AG04449 (cell line): ENCODE results near the gene MBOAT1.
A peak's percentile ranks its signal among the peaks of the same experiment; 100 is the strongest.

Source experiments
- CTCF ChIA-PET: fragments of 350-600 bp; formaldehyde crosslinking; extraction: SDS; loops from one replicate; lab custom pipeline; 2021; ENCODE audit warnings: antibody characterized with exemption; lab: Yijun Ruan, JAX
- POLR2A ChIA-PET: fragments of 400-600, 350-600 bp; formaldehyde crosslinking; extraction: SDS; loops from one replicate; lab custom pipeline; 2020; ENCODE audit warnings: antibody characterized with exemption, inconsistent platforms; lab: Yijun Ruan, JAX
- DNase-seq: peaks from one replicate; pipeline ENCODE4 v3.0.0-alpha.2; 2010; ENCODE audit warnings: low read depth, low spot score
- H3K4me3 ChIP-seq: 2 replicates; pipeline ENCODE4 v1.5.1; 2011; ENCODE audit warnings: low read depth, mild to moderate bottlenecking, control low read depth, low read length
- TF ChIP-seq, protein P1 (sequence below): IDR thresholded peaks from one replicate; pipeline ENCODE4 v1.5.1; 2011; ENCODE audit warnings: mild to moderate bottlenecking, moderate library complexity, low read length, control low read depth, inconsistent platforms; ENCODE audit not compliant: insufficient read depth; ENCODE audit errors: missing control alignments

The MBOAT1 gene

DNA sequence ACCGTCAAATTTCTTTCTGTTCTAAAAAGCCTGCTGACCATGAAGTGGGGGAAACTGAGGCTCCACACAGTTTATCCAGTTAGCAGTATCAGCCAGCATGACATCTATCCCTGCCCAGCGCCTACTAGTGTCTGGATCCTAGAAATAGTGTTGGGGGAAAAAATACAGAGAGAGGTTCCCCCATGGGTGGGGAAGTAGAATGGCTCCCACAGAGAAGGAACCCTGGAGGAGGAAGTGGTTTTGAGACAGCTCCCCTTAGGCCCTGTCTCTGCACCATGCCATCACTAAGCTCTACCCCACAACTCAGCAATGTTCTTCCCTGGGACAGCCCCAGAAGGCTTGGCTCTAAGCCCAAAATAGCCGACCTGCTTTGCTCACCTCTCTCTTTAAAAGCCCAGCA lies 153.4 kb downstream of the MBOAT1 start:
- CTCF ChIA-PET: interaction anchor here (0.6 to 1.4 kb wide), 3 partner anchors 1061 to 1898 kb away, joined by 3 read pairs; no protein-coding TSS in a partner anchor
- DNase-seq: no peak
- TF ChIP-seq, protein P1, sequence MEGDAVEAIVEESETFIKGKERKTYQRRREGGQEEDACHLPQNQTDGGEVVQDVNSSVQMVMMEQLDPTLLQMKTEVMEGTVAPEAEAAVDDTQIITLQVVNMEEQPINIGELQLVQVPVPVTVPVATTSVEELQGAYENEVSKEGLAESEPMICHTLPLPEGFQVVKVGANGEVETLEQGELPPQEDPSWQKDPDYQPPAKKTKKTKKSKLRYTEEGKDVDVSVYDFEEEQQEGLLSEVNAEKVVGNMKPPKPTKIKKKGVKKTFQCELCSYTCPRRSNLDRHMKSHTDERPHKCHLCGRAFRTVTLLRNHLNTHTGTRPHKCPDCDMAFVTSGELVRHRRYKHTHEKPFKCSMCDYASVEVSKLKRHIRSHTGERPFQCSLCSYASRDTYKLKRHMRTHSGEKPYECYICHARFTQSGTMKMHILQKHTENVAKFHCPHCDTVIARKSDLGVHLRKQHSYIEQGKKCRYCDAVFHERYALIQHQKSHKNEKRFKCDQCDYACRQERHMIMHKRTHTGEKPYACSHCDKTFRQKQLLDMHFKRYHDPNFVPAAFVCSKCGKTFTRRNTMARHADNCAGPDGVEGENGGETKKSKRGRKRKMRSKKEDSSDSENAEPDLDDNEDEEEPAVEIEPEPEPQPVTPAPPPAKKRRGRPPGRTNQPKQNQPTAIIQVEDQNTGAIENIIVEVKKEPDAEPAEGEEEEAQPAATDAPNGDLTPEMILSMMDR: no peak

DNA sequence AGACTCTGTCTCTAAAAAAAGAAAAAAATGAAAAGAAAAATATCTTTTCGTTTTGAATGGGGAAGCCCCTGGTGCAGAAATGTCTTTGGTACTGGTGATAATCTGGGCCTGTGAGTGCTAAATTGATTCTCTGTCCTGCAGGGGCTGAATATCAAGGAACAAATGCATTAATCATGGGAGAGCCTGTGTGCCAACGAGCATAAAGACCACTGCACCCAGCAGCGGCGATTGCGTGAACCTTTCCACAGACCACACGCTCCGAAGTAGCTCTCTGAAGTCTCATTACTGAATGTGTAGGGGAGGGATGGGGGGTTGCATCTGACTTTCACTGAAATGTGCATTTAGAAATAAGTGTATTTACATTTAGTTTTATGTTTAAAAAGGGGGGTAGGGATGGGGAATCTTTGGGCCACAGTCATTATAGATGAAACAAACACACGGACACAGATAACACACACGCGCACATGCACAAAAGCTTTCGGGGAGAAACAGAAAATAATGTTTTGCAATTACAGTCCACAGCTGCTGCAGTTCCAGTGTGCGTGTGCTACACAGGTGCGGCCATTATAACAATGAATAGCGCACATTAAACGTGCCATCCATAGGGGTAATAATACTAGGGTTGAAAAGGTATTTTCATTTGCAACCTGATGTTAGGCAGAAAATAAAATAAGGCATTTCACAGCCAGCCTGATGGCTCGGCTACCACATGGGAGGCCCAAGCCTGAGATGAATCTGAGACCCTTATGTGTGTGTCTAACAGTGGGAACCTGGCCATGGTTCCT lies 154.0 kb downstream of the MBOAT1 start:
- TF ChIP-seq, protein P1: no peak
- POLR2A ChIA-PET: no interaction called here
- CTCF ChIA-PET: interaction anchor here (2.6 kb wide), 1 partner anchor 1462 kb away, joined by 16 read pairs; no protein-coding TSS in a partner anchor
- H3K4me3 ChIP-seq: no peak overlapping the region
- DNase-seq: no peak

More for the DNA sequence above, 153.4 kb downstream of the MBOAT1 start:
- H3K4me3 ChIP-seq: no peak overlapping the region
- POLR2A ChIA-PET: no interaction called here

DNA sequence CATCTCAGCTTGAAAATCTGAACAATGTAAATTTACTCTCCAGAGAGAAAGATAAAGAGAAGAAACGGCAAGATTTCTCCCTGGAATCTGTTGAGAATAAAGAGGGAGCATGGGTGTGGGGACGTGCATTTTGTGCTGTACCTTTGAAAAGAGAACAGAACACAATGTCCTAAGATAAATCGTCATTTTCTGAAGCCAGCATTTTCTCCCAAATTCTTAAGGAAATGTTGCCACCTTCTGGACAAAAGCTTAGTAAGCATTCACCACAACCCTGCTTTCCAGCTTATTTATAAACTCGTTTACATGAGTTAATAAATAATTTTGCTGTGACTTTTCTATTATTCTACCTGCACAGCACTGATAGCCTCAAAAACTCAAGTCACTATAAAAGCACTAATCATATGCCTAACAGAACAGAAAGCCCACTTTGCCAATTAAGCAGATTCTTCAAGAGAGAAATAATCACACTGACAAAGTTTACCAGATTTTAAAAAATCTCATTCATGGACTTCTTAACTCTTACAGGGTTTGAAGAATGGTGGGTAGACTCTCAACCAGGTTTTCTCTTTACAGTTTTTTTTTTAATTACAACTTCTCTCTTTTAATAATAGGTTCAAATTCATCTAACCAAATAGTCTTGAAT lies 155.8 kb downstream of the MBOAT1 start:
- POLR2A ChIA-PET: no interaction called here
- H3K4me3 ChIP-seq: no peak overlapping the region
- CTCF ChIA-PET: interaction anchor here (0.7 to 2.6 kb wide), 10 partner anchors 12 to 1528 kb away, joined by 3 to 17 read pairs (median 4); no protein-coding TSS in a partner anchor
- TF ChIP-seq, protein P1: peak; percentile 31
- peak; percentile 12 for DNase-seq

DNA sequence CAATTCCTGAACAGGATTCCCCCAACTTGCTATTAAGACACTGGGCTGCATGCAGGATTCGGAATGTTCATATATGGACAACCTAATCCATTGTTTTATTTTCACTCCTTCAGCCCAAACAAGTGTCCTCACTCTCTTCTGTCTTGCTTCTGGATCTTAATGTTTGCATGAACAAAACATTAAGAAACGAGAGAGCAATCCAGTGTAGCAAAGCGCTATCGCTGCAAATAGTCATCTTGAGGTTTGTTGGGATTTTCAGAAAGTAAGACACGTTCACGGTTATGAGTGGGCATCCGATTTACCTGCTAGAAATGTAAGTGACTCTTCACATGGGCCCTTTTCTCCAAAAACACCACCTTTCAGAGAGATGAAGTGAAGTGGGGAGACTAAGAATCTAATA lies 156.4 kb downstream of the MBOAT1 start:
- POLR2A ChIA-PET: no interaction called here
- CTCF ChIA-PET: interaction anchor here (0.7 to 2.6 kb wide), 10 partner anchors 13 to 1527 kb away, joined by 3 to 17 read pairs (median 4); no protein-coding TSS in a partner anchor

More for the DNA sequence above, 156.4 kb downstream of the MBOAT1 start:
- TF ChIP-seq, protein P1: no peak
- no peak for DNase-seq
- H3K4me3 ChIP-seq: no peak overlapping the region
